Activated T-helper 2 cell treated with anti-CD3 and anti-CD28 coated beads, Interferon-gamma antibody, Interleukin-2, Interleukin-4, amounts not matched to agents 10 μg/mL and 5 μg/mL and 100 μg/mL, durations not matched to agents 14 hours and 24 hours and 36 hours (primary cell): ENCODE measurements around the gene EFNA5. TPM values are rescaled to one million over a fixed set of nuclear protein-coding genes. Genes with fewer than 3 reads are reported as not detected.

Source experiments
- DNase-seq: peaks from one replicate; pipeline ENCODE4 v3.0.0; 2021; ENCODE audit warnings: low spot score
- H3K27ac Mint-ChIP-seq: one replicate; pipeline ENCODE4 v1.8.0; 2021; ENCODE audit warnings: mixed read lengths
- H3K27me3 Mint-ChIP-seq: one replicate; pipeline ENCODE4 v1.8.0; 2021; ENCODE audit warnings: low read depth, mixed read lengths
- H3K36me3 Mint-ChIP-seq: one replicate; pipeline ENCODE4 v1.8.0; 2021; ENCODE audit warnings: low read depth, mixed read lengths
- H3K4me1 Mint-ChIP-seq: one replicate; pipeline ENCODE4 v1.8.0; 2021; ENCODE audit warnings: low read depth, mixed read lengths
- H3K4me3 Mint-ChIP-seq: one replicate; pipeline ENCODE4 v1.8.0; 2021; ENCODE audit warnings: low read depth, mild to moderate bottlenecking, moderate library complexity, mixed read lengths
- H3K9me3 Mint-ChIP-seq: one replicate; pipeline ENCODE4 v1.8.0; 2021; ENCODE audit warnings: mixed read lengths
- intact Hi-C: fragments of 100-400 bp; cut with micrococcal nuclease; formaldehyde crosslinking; loops from one replicate; pipeline ENCODE4 v1.15.1; 2023
- total RNA-seq: library from RNA; stranded (reverse); gene quantifications from 2 replicates; pipeline ENCODE4 v1.2.3, GENCODE V29; 2022

EFNA5 gene
- total RNA-seq, 1 donor from 2014 or later, result not detected

DNA sequence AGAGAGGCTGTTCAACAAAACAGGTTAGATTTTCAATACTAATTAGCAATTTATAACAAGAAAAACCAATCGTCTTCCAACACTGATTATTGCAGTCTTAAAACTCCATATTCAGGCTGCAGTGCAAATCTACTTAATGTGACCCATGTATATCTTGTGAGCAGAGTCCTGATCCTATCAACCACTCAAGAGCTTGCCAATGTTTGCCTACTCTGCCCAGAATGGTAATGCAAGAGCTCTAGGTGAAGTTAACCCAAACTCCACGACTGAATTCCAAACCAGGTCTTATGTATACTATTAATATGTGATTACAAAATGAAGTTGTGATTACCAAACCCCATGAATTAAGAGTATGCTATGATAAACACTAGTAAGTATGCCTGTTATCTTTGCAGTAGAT, 17.1 kb downstream of the EFNA5 start:
- Mint-ChIP-seq H3K27me3 (peaks cover 30% of the 10 kb centered on the region), H3K4me3 (no peak overlapping the region), H3K27ac (no peak overlapping the region), H3K4me1 (no peaks in the 10 kb centered on the region), H3K36me3 (no peaks in the 10 kb centered on the region), H3K9me3 (no peaks in the 10 kb centered on the region)
- no peak for DNase-seq
- intact Hi-C loops, result no loop called here

- H3K36me3 Mint-ChIP-seq, result no peaks in the 10 kb centered on the region
- intact Hi-C loops, result no loop called here
- no peaks in the 10 kb centered on the region for H3K9me3 Mint-ChIP-seq
- DNase-seq, result no peak
- H3K27me3 Mint-ChIP-seq, result peaks cover 30% of the 10 kb centered on the region
- H3K27ac Mint-ChIP-seq, result no peak overlapping the region
- H3K4me1 Mint-ChIP-seq, result no peaks in the 10 kb centered on the region
- H3K4me3 Mint-ChIP-seq, result no peak overlapping the region
These were observed 17.7 kb downstream of the EFNA5 start for GRCh38 chr5:107652839-107653607.

DNA sequence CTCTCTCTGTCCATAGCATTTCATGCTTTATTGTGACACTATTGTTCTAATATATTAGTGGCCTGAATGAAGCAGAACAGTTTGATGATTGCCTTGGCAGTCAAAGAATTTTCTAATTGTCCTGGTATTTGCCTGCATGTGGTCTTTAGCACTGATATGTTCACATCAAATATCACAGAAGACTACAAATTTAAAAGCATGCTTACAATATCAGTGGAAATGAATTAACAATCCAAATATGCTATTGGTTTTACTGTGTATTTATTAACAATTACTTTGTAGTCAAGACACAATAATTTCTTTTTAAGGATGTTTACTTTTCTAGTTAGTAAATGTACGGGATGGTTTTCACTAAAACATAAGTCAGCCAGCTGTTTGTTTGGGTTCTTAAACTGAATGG, 18.3 kb downstream of the EFNA5 start:
- H3K27me3 Mint-ChIP-seq, result peaks cover 24% of the 10 kb centered on the region
- H3K4me1 Mint-ChIP-seq, result no peaks in the 10 kb centered on the region
- H3K27ac Mint-ChIP-seq, result no peak overlapping the region
- intact Hi-C loops, result no loop called here
- DNase-seq, result no peak
- no peaks in the 10 kb centered on the region for H3K9me3 Mint-ChIP-seq
- no peak overlapping the region for H3K4me3 Mint-ChIP-seq
- no peaks in the 10 kb centered on the region for H3K36me3 Mint-ChIP-seq

DNA sequence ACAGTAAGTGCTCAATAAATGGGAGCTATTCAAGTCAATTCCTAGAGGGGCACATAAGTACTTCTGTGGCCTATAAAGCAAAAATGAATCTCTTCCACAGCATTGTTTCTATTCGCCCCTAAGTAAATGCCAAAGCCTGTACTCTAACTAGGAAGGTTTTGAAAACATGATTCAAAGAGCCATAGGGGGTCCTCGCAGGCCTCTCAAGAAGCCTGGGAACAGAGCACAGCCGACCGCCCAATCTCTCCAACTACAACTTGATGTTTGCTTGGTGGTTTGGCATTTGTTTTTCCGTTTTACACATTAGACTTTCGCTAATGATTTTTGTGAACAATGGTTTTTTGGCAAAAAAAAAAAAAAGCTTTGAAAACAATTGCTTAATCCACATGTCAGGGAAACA, 19.4 kb downstream of the EFNA5 start:
- Mint-ChIP-seq H3K27ac (no peak overlapping the region), H3K36me3 (no peaks in the 10 kb centered on the region)
- intact Hi-C loops, result no loop called here

DNA sequence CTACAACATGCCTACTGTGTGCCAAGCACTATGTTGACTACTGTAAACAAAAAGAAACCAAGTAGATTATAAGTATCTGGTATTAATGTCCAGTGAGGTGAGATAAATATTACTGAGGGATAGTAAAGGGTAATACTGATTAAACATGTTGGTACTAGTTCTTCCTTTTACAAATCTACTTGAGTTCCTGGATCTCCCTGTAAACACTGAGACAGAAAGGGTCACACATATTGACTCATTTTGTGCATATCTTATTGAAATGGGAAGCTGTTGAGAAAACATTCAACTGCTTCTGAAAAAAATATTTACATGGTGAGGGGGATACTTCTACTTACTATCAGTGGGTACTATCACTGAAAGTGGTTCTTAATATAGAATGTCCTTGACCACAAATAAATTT, 24.3 kb downstream of the EFNA5 start:
- no peak for DNase-seq
- H3K4me1 Mint-ChIP-seq, result no peaks in the 10 kb centered on the region
- H3K27ac Mint-ChIP-seq, result no peak overlapping the region
- intact Hi-C loops, result no loop called here
- no peaks in the 10 kb centered on the region for H3K9me3 Mint-ChIP-seq
- H3K36me3 Mint-ChIP-seq, result no peaks in the 10 kb centered on the region
- H3K4me3 Mint-ChIP-seq, result no peak overlapping the region
- H3K27me3 Mint-ChIP-seq, result peaks cover 8% of the 10 kb centered on the region

More for the DNA sequence above, 19.4 kb downstream of the EFNA5 start:
- peaks cover 22% of the 10 kb centered on the region for H3K27me3 Mint-ChIP-seq
- no peaks in the 10 kb centered on the region for H3K4me1 Mint-ChIP-seq
- no peak for DNase-seq
- H3K9me3 Mint-ChIP-seq, result no peaks in the 10 kb centered on the region
- H3K4me3 Mint-ChIP-seq, result no peak overlapping the region

DNA sequence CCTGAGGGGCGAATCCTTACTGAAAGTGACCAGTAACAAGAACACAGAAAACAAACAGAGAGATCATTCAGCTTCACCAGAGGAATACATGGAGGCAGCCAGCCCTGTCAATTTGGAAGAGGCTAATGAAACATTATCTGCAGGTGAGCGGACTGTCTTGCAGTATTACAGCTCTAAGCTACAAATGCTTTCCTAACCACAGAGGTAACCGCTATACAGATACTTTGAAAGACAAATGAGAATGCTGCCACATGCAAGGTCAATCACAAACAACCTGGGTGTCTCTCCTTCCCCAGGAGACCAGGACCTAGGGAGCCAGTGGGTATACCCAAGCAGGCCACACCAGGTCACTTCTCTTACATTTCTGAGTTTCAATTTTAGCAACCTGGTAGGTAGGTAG, 30.2 kb downstream of the EFNA5 start:
- Mint-ChIP-seq H3K4me1 (no peaks in the 10 kb centered on the region), H3K27me3 (peaks cover 3% of the 10 kb centered on the region), H3K9me3 (no peaks in the 10 kb centered on the region), H3K4me3 (no peak overlapping the region), H3K36me3 (no peaks in the 10 kb centered on the region), H3K27ac (no peak overlapping the region)
- intact Hi-C loops, result no loop called here
- DNase-seq, result no peak

DNA sequence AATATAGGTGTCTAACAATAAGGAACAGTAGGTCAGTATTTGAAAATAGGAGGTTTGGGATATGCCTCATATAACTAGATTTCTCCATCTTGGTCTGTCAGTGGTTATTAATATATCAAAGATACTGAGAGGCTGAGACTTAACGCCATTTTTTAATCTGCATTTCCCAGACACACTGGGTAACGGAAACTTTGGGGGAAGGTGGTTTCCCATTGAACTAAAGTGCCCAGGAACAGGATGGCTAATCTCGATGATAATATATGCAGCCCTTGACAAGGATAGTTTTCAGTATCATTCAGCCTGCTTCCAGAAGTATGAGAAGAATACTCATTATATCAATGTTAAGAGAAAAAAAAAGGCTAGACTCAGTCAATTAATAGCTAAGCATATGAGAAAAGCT, 30.7 kb downstream of the EFNA5 start:
- Mint-ChIP-seq H3K9me3 (no peaks in the 10 kb centered on the region), H3K36me3 (no peaks in the 10 kb centered on the region), H3K4me3 (no peak overlapping the region), H3K27me3 (peaks cover 3% of the 10 kb centered on the region), H3K4me1 (no peaks in the 10 kb centered on the region), H3K27ac (no peak overlapping the region)
- no peak for DNase-seq
- intact Hi-C loops, result no loop called here

DNA sequence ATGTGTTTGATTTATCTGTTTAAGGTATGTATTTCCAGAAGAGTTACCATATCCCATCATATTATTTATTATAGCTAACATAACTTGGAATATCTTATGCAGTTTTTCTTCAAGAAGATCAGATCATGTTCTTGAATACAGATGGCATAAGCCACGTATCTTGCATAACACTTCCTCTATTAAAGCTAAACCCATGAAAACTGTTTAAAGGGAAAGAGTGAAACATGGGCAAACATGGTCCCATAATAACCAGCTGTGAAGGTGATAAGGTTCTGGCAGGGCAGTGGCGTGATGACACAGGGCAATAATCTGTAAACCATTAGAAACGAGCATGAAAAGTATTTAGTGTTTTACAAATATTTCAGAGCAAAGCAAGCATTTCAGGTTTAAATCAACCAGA, 34.2 kb downstream of the EFNA5 start:
- DNase-seq, result no peak
- no peak overlapping the region for H3K4me3 Mint-ChIP-seq
- no peaks in the 10 kb centered on the region for H3K4me1 Mint-ChIP-seq
- H3K9me3 Mint-ChIP-seq, result no peaks in the 10 kb centered on the region
- H3K27ac Mint-ChIP-seq, result no peak overlapping the region
- intact Hi-C loops, result no loop called here
- no peaks in the 10 kb centered on the region for H3K36me3 Mint-ChIP-seq
- no peaks in the 10 kb centered on the region for H3K27me3 Mint-ChIP-seq

DNA sequence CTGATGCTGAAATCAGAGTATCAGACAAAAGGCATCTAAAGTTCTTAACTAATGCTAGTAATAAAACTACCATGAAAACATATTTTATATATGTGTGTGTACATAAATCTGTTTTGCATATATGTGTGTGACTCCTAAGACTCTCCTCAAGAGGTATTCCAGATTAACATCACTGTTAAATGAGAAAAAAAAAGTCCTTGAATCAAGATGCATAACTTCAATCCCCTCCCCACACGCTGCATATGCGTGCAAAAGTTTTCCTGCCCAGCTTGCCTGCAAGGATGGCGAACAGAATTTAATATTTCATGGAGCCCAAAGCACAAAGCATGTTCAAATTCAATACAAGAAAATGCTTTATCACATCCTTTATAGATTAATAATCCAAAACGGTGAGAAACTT, 34.7 kb downstream of the EFNA5 start:
- no peaks in the 10 kb centered on the region for H3K36me3 Mint-ChIP-seq
- H3K4me1 Mint-ChIP-seq, result no peaks in the 10 kb centered on the region
- DNase-seq, result no peak
- no peak overlapping the region for H3K4me3 Mint-ChIP-seq
- no peaks in the 10 kb centered on the region for H3K27me3 Mint-ChIP-seq
- H3K27ac Mint-ChIP-seq, result no peak overlapping the region
- H3K9me3 Mint-ChIP-seq, result no peaks in the 10 kb centered on the region
- intact Hi-C loops, result no loop called here

DNA sequence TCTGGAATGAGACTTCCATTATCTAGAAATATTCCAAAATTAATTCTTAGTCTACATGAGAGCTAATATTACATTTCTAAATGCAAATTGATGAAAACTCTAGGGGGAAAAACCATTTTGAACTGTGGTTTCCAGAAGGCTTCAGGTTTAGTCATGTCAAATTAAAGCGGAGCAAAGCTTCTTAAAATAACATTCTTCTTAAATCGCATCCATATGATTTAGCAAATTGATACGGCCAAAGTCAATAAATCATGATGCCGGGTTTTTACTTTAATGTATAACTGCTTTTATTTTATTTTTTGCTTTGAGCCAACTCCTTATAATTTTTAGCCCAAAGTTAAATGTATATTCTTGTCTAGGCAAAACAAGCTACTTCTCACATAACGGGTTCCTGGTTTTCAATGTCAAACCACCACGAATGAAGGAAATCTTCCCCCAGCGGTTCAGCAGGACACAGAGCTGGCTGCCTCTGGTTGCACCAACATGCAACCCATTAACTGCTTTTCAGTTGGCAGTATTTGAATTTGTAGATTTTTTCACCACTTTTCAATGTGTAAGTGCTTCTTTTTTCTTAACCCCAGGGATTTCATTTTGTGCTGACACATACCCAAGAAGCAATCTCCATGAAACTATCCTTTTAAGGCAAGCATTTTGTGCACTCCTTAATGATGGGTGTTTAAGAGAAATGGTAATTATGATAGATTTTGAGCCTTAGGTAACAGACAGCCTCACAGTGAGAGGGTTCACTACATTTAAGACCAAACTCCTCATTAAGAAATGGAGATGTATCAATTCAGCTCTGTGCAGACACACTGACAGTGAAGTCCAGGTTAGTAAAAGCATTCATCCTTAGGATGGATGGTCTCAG, 35.5 kb downstream of the EFNA5 start:
- H3K4me1 Mint-ChIP-seq, result no peaks in the 10 kb centered on the region
- no peaks in the 10 kb centered on the region for H3K36me3 Mint-ChIP-seq
- H3K27me3 Mint-ChIP-seq, result no peaks in the 10 kb centered on the region
- no peaks in the 10 kb centered on the region for H3K9me3 Mint-ChIP-seq
- DNase-seq, result no peak
- no peak overlapping the region for H3K4me3 Mint-ChIP-seq
- no peak overlapping the region for H3K27ac Mint-ChIP-seq
- intact Hi-C loops, result no loop called here

DNA sequence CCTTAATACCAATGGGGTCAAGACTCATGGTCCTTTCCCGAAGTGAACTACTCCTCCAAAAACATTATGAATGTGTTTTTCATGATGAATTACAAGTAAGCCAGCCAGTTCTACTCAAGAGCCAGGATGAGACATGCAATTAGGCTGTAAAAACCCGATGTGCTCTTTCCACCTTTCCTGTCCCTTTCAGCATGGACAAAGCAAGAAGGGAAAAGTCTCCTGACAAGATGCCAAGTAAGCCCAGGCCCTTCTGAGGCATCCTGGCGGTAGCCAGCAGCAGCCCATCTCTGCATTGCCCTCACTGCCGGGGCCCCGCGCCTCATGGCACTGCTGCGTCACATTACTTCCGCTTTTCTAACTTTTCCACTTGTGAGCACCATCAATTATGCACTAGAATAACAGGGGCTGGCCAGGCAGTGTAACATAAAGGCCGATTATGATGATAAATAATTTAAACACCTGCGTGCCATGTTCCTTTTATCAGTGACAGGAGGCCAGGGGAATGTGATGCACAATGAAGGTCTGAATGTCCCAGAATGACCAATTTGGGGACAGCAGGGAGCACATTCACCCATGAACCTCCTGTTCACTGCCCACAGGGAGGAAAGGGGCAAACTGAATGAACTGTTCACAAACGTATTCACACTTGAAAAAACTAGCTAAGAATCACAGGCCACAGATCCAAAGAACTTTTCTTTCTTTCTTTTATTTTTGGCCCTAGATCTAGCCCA, 37.4 kb downstream of the EFNA5 start:
- Mint-ChIP-seq H3K27me3 (no peaks in the 10 kb centered on the region), H3K9me3 (no peaks in the 10 kb centered on the region), H3K27ac (no peak overlapping the region), H3K36me3 (no peaks in the 10 kb centered on the region), H3K4me1 (no peaks in the 10 kb centered on the region), H3K4me3 (no peak overlapping the region)
- no peak for DNase-seq
- intact Hi-C loops, result no loop called here

- H3K9me3 Mint-ChIP-seq, result no peaks in the 10 kb centered on the region
These were observed 38.9 kb downstream of the EFNA5 start for GRCh38 chr5:107631805-107632362.

More at GRCh38 chr5:107631805-107632362, 38.9 kb downstream of the EFNA5 start:
- no peak for DNase-seq
- no peak overlapping the region for H3K27ac Mint-ChIP-seq
- no peaks in the 10 kb centered on the region for H3K27me3 Mint-ChIP-seq
- intact Hi-C loops, result no loop called here
- no peak overlapping the region for H3K4me3 Mint-ChIP-seq
- no peaks in the 10 kb centered on the region for H3K36me3 Mint-ChIP-seq
- H3K4me1 Mint-ChIP-seq, result no peaks in the 10 kb centered on the region
